Fibroblast of skin of right quadriceps (primary cell): ENCODE measurements around the gene RAB11A.

Source experiments
- DNase-seq: peaks from one replicate; pipeline ENCODE4 v3.0.0-alpha.2; 2013

Gene RAB11A

GRCh38 chr15:65869126-65869953, at the start of gene RAB11A:
Gene RAB11A, plus strand, starts transcription at chr15:65869491. Its CDS starts 95 bp downstream, at chr15:65869586.
- peak; percentile 96 for DNase-seq

- DNase-seq, result no peak
These were observed 49.7 kb upstream of the RAB11A start for GRCh38 chr15:65819563-65819960.

GRCh38 chr15:65821070-65821469, 48.2 kb upstream of the RAB11A start:
- DNase-seq, result no peak

- DNase-seq, result no peak
These were observed 47.0 kb upstream of the RAB11A start for GRCh38 chr15:65822316-65822715.

GRCh38 chr15:65824031-65824743, 45.1 kb upstream of the RAB11A start:
- DNase-seq, result peak; percentile 52

- DNase-seq, result peak; percentile 18
These were observed 44.2 kb upstream of the RAB11A start for GRCh38 chr15:65824941-65825544.

GRCh38 chr15:65827065-65827464, 42.2 kb upstream of the RAB11A start:
- DNase-seq, result no peak

GRCh38 chr15:65828585-65828984, 40.7 kb upstream of the RAB11A start:
- DNase-seq, result no peak

GRCh38 chr15:65829130-65829764, 40.0 kb upstream of the RAB11A start:
- DNase-seq, result peak; percentile 13

- peak; percentile 85 for DNase-seq
These were observed 36.5 kb upstream of the RAB11A start for GRCh38 chr15:65832549-65833364.

GRCh38 chr15:65833501-65834205, 35.6 kb upstream of the RAB11A start:
- DNase-seq, result no peak

- DNase-seq, result no peak
These were observed 34.5 kb upstream of the RAB11A start for GRCh38 chr15:65834603-65835282.

GRCh38 chr15:65835447-65835846, 33.8 kb upstream of the RAB11A start:
- no peak for DNase-seq

- DNase-seq, result no peak
These were observed 32.6 kb upstream of the RAB11A start for GRCh38 chr15:65836665-65837064.

- no peak for DNase-seq
These were observed 31.7 kb upstream of the RAB11A start for GRCh38 chr15:65837301-65838294.

GRCh38 chr15:65839354-65839901, 29.9 kb upstream of the RAB11A start:
- no peak for DNase-seq

- DNase-seq, result no peak
These were observed 29.3 kb upstream of the RAB11A start for GRCh38 chr15:65839985-65840384.

GRCh38 chr15:65841121-65841930, 28.0 kb upstream of the RAB11A start:
- peak; percentile 17 for DNase-seq
